CD4-positive, CD25-positive, alpha-beta regulatory T cell (primary cell): ENCODE measurements around the gene PCDHA3. TPM values are rescaled to one million over a fixed set of nuclear protein-coding genes. Genes with fewer than 3 reads are reported as not detected.
A peak's percentile ranks its signal among the peaks of the same experiment; 100 is the strongest.
"Not testable (repeated sequence)": the region's sequence is repeated elsewhere in the genome, so short reads cannot be mapped to it uniquely, and the experiment has no call there.

ENCODE experiments used
- ATAC-seq, 2 donors: fragments of 150-1000 bp; cut with Tn5 transposase; one replicate each; pipeline ENCODE4 v1.10.0; 2021; ENCODE audit warnings: low read depth in 2 of 2, moderate number of reproducible peaks in 2 of 2, moderate library complexity in 1 of 2
- DNase-seq, 3 donors: peaks; one replicate each; pipeline versions ENCODE4 v3.0.0 to v3.0.0-alpha.2; 2012 to 2022; ENCODE audit warnings: mixed read lengths in 1 of 3
- H3K27ac ChIP-seq: one replicate; pipeline ENCODE4 v1.7.0; 2013; ENCODE audit warnings: mild to moderate bottlenecking, low read length; ENCODE audit not compliant: insufficient read depth, poor library complexity, severe bottlenecking
- H3K27me3 ChIP-seq: one replicate; pipeline ENCODE4 v1.7.0; 2013; ENCODE audit warnings: low read length; ENCODE audit not compliant: control insufficient read depth, insufficient read depth
- H3K36me3 ChIP-seq: one replicate; pipeline ENCODE4 v1.7.0; 2013; ENCODE audit warnings: mild to moderate bottlenecking, low read length, moderate library complexity; ENCODE audit not compliant: control insufficient read depth, insufficient read depth
- H3K4me1 ChIP-seq: 2 replicates; pipeline ENCODE4 v1.7.0; 2013; ENCODE audit warnings: mild to moderate bottlenecking, low read length; ENCODE audit not compliant: insufficient read depth, control insufficient read depth, poor library complexity, severe bottlenecking
- H3K4me3 ChIP-seq: one replicate; pipeline ENCODE4 v1.7.0; 2013; ENCODE audit warnings: low read depth, mild to moderate bottlenecking, low read length, moderate library complexity
- H3K9me3 ChIP-seq, 2 experiments: 1 replicate in 1 of 2; 2 replicates in 1 of 2; pipeline ENCODE4 v1.7.0; 2013; ENCODE audit warnings: low read length in 2 of 2, mild to moderate bottlenecking in 1 of 2, moderate library complexity in 1 of 2; ENCODE audit not compliant: control insufficient read depth in 2 of 2
- H3K27ac Mint-ChIP-seq, 3 donors: one replicate each; pipeline ENCODE4 v1.8.0; 2020 to 2022; ENCODE audit warnings: mild to moderate bottlenecking in 3 of 3, mixed read lengths in 3 of 3, moderate library complexity in 2 of 3
- H3K27me3 Mint-ChIP-seq: one replicate; pipeline ENCODE4 v1.8.0; 2022; ENCODE audit warnings: mild to moderate bottlenecking, mixed read lengths
- H3K36me3 Mint-ChIP-seq: one replicate; pipeline ENCODE4 v1.8.0; 2020; ENCODE audit warnings: mixed read lengths
- H3K4me1 Mint-ChIP-seq, 4 donors: one replicate each; pipeline ENCODE4 v1.8.0; 2020 to 2022; ENCODE audit warnings: mixed read lengths in 4 of 4, mild to moderate bottlenecking in 1 of 4
- H3K4me3 Mint-ChIP-seq, 4 donors: one replicate each; pipeline ENCODE4 v1.8.0; 2020 to 2022; ENCODE audit warnings: mild to moderate bottlenecking in 4 of 4, mixed read lengths in 4 of 4, moderate library complexity in 3 of 4
- H3K9me3 Mint-ChIP-seq, 7 donors: one replicate each; pipeline ENCODE4 v1.8.0; 2020 to 2022; ENCODE audit warnings: mixed read lengths in 7 of 7, mild to moderate bottlenecking in 3 of 7, moderate library complexity in 2 of 7
- polyA plus RNA-seq, 4 donors: library from polyadenylated mRNA; unstranded; fragments of 300-500 nt; fragmentation: Illumina TruSeq; gene quantifications; one replicate each; pipeline ENCODE4 v1.2.3, GENCODE V29; 2021
- total RNA-seq: library from RNA; stranded (reverse); gene quantifications from one replicate; pipeline ENCODE4 v1.2.3, GENCODE V29; 2022

Gene PCDHA3
- total and polyA plus RNA-seq, 5 donors from 2014 or later, result not detected

- not testable (repeated sequence) for H3K36me3 ChIP-seq, H3K4me3 ChIP-seq, H3K4me1 Mint-ChIP-seq, H3K27ac ChIP-seq, H3K4me3 Mint-ChIP-seq, ATAC-seq, DNase-seq, H3K36me3 Mint-ChIP-seq, H3K4me1 ChIP-seq, H3K27me3 ChIP-seq, H3K27ac Mint-ChIP-seq
- Mint-ChIP-seq H3K27me3 (peaks cover 12% of the 10 kb centered on the region), H3K9me3 (peaks cover 0 to 44% (median 11%) of the 10 kb centered on the region in 7 donors)
- H3K9me3 ChIP-seq, result peaks cover 9 to 38% of the 10 kb centered on the region in 2 experiments
Observed at GRCh38 chr5:140802381-140802780, 1.5 kb downstream of the PCDHA3 start.

DNA sequence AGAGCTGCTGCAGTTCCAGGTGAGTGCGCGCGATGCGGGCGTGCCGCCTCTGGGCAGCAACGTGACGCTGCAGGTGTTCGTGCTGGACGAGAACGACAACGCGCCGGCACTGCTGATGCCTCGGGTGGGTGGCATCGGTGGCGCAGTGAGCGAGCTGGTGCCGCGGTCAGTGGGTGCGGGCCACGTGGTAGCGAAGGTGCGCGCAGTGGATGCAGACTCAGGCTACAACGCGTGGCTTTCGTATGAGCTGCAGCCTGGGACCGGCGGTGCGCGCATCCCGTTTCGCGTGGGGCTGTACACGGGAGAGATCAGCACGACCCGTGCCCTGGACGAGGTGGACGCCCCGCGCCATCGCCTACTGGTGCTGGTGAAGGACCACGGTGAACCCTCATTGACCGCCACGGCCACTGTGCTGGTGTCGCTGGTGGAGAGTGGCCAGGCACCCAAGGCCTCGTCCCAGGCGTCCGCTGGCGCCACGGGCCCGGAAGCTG, 2.0 kb downstream of the PCDHA3 start:
- Histone ChIP-seq H3K36me3 (no peaks in the 10 kb centered on the region), H3K27me3 (peaks cover 3% of the 10 kb centered on the region), H3K4me3 (no peak overlapping the region), H3K27ac (no peak overlapping the region), H3K4me1 (no peaks in the 10 kb centered on the region), H3K9me3 (peaks cover 11 to 43% of the 10 kb centered on the region in 2 experiments)
- H3K4me3 Mint-ChIP-seq, result no peak overlapping the region
- peaks cover 12% of the 10 kb centered on the region for H3K27me3 Mint-ChIP-seq
- H3K27ac Mint-ChIP-seq, result no peak overlapping the region
- ATAC-seq, result no peak
- no peak for DNase-seq
- H3K9me3 Mint-ChIP-seq, result peaks cover 0 to 48% (median 11%) of the 10 kb centered on the region in 7 donors
- H3K4me1 Mint-ChIP-seq, result no peaks in the 10 kb centered on the region
- H3K36me3 Mint-ChIP-seq, result no peaks in the 10 kb centered on the region

- H3K36me3 ChIP-seq, result no peaks in the 10 kb centered on the region
- H3K27me3 ChIP-seq, result peaks cover 3% of the 10 kb centered on the region
- Mint-ChIP-seq H3K36me3 (no peaks in the 10 kb centered on the region), H3K27me3 (peaks cover 12% of the 10 kb centered on the region), H3K4me1 (no peaks in the 10 kb centered on the region), H3K9me3 (peaks cover 0 to 48% (median 14%) of the 10 kb centered on the region in 7 donors), H3K4me3 (no peak within 1 kb of the TSS), H3K27ac (no peak within 1 kb of the TSS)
- no peaks in the 10 kb centered on the region for H3K4me1 ChIP-seq
- peaks cover 8 to 36% of the 10 kb centered on the region in 2 experiments for H3K9me3 ChIP-seq
- DNase-seq (peak in 1 of 3 donors; percentile 8), ATAC-seq (no peak)
- H3K27ac ChIP-seq, result no peak within 1 kb of the TSS
- H3K4me3 ChIP-seq, result no peak within 1 kb of the TSS
Observed at GRCh38 chr5:140806834-140807775, 6.2 kb downstream of the PCDHA3 start, which contains the start of gene PCDHA4. PCDHA4 (plus strand) TSS chr5:140807068.

DNA sequence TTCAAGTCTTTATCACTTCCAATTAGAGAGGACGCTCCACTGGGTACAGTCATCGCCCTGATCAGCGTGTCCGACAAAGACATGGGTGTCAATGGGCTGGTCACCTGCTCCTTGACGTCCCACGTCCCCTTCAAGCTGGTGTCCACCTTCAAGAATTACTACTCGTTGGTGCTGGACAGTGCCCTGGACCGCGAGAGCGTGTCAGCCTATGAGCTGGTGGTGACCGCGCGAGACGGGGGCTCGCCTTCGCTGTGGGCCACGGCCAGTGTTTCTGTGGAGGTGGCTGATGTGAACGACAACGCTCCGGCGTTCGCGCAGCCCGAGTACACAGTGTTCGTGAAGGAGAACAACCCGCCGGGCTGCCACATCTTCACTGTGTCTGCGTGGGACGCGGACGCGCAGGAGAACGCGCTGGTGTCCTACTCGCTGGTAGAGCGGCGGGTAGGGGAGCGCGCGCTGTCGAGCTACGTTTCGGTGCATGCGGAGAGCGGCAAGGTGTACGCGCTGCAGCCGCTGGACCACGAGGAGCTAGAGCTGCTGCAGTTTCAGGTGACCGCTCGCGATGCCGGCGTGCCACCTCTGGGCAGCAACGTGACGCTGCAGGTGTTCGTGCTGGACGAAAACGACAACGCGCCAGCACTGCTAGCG, 7.5 kb downstream of the PCDHA3 start:
- not testable (repeated sequence) for H3K27me3 ChIP-seq, DNase-seq, H3K4me1 Mint-ChIP-seq, H3K36me3 ChIP-seq, H3K36me3 Mint-ChIP-seq, H3K4me1 ChIP-seq, H3K4me3 Mint-ChIP-seq, H3K27ac Mint-ChIP-seq, H3K27ac ChIP-seq, ATAC-seq, H3K4me3 ChIP-seq
- peaks cover 12% of the 10 kb centered on the region for H3K27me3 Mint-ChIP-seq
- H3K9me3 ChIP-seq, result peaks cover 10 to 26% of the 10 kb centered on the region in 2 experiments
- H3K9me3 Mint-ChIP-seq, result peaks cover under 1 to 51% (median 14%) of the 10 kb centered on the region in 7 donors

- no peak overlapping the region for H3K27ac ChIP-seq
- no peaks in the 10 kb centered on the region for H3K4me1 ChIP-seq
- no peak overlapping the region for H3K27ac Mint-ChIP-seq
- peaks cover 10 to 25% of the 10 kb centered on the region in 2 experiments for H3K9me3 ChIP-seq
- no peak overlapping the region for H3K4me3 ChIP-seq
- H3K27me3 ChIP-seq, result peaks cover 3% of the 10 kb centered on the region
- no peak overlapping the region for H3K4me3 Mint-ChIP-seq
- ATAC-seq, result no peak
- H3K27me3 Mint-ChIP-seq, result peaks cover 12% of the 10 kb centered on the region
- no peaks in the 10 kb centered on the region for H3K36me3 ChIP-seq
- no peak for DNase-seq
- no peaks in the 10 kb centered on the region for H3K36me3 Mint-ChIP-seq
- H3K4me1 Mint-ChIP-seq, result no peaks in the 10 kb centered on the region
- peaks cover 1 to 47% (median 15%) of the 10 kb centered on the region in 7 donors for H3K9me3 Mint-ChIP-seq
Observed at GRCh38 chr5:140808889-140809291, 8.0 kb downstream of the PCDHA3 start.

DNA sequence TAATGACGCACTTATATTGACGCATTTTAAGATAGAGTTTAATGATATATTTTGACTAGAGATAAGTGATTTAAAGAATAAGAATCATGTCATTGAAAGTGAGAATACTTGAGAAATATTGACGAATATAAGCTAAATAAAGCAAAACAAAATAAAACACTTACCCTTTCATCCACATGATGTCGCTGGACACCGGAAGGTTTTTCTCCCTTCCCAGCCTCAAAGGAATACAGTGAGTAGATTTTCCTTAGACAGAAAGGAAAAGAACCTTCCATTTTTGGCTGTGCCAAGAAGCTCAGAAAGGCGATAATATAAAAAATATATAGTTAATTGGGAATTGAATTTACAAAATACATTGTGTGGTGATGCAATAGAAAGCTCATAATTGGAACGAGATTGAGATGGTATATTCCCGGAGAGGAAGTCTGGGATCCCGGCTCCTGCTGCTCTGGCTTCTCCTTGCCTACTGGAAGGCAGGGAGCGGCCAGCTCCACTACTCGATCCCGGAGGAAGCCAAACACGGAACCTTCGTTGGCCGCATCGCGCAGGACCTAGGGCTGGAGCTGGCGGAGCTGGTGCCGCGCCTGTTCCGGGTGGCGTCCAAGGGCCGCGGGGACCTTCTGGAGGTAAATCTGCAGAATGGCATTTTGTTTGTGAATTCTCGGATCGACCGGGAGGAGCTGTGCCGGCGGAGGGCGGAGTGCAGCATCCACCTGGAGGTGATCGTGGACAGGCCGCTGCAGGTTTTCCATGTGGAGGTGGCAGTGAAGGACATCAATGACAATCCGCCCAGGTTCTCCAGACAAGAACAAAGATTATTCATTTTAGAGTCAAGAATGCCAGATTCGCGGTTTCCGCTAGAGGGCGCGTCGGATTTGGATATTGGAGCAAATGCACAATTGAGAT, 20.8 kb downstream of the PCDHA3 start, which contains the start of gene PCDHA5:
PCDHA5 (plus strand) TSS at position 239 of the 906 bp plus-strand sequence.
- Mint-ChIP-seq H3K4me3 (no peak within 1 kb of the TSS), H3K27ac (no peak within 1 kb of the TSS), H3K27me3 (no peaks in the 10 kb centered on the region), H3K36me3 (no peaks in the 10 kb centered on the region), H3K4me1 (no peaks in the 10 kb centered on the region), H3K9me3 (peaks cover 0 to 19% (median 4%) of the 10 kb centered on the region in 7 donors)
- no peaks in the 10 kb centered on the region for H3K27me3 ChIP-seq
- ATAC-seq (no peak), DNase-seq (peak in 1 of 3 donors; percentile 28)
- no peak within 1 kb of the TSS for H3K4me3 ChIP-seq
- H3K36me3 ChIP-seq, result no peaks in the 10 kb centered on the region
- H3K27ac ChIP-seq, result no peak within 1 kb of the TSS
- no peaks in the 10 kb centered on the region for H3K4me1 ChIP-seq
- H3K9me3 ChIP-seq, result peaks cover 19 to 25% of the 10 kb centered on the region in 2 experiments

DNA sequence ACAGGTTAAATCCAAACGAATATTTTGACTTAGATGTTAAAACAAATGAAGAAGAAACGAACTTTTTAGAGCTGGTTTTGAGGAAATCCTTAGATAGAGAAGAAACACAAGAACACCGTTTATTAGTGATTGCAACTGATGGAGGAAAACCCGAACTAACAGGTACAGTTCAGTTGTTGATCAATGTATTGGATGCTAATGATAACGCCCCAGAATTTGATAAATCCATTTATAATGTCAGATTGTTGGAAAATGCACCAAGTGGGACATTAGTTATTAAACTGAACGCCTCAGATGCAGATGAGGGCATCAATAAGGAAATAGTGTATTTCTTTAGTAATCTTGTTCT, 21.4 kb downstream of the PCDHA3 start:
- Histone ChIP-seq H3K9me3 (peaks cover 17 to 30% of the 10 kb centered on the region in 2 experiments), H3K36me3 (no peaks in the 10 kb centered on the region), H3K4me1 (no peaks in the 10 kb centered on the region), H3K27me3 (no peaks in the 10 kb centered on the region), H3K4me3 (no peak overlapping the region), H3K27ac (no peak overlapping the region)
- Mint-ChIP-seq H3K27ac (no peak overlapping the region), H3K4me3 (no peak overlapping the region), H3K4me1 (no peaks in the 10 kb centered on the region), H3K9me3 (peaks cover 0 to 25% (median 4%) of the 10 kb centered on the region in 7 donors), H3K36me3 (no peaks in the 10 kb centered on the region), H3K27me3 (no peaks in the 10 kb centered on the region)
- DNase-seq, result no peak
- ATAC-seq, result no peak
